GM12872 (cell line): ENCODE data around the gene KAZN.

Source experiments
- CTCF ChIP-seq: IDR thresholded peaks from 3 replicates; pipeline ENCODE4 v1.5.1; 2011; ENCODE audit warnings: low read depth, mild to moderate bottlenecking, low read length, moderate library complexity; ENCODE audit not compliant: insufficient read depth

Gene KAZN

GRCh38 chr1:14761291-14762153 is 163.0 kb downstream of the KAZN start:
- no peak for TF ChIP-seq CTCF

GRCh38 chr1:14763977-14764376 is 165.5 kb downstream of the KAZN start:
- no peak for TF ChIP-seq CTCF

GRCh38 chr1:14765773-14766172 is 167.3 kb downstream of the KAZN start:
- no peak for TF ChIP-seq CTCF

GRCh38 chr1:14767075-14767474 is 168.6 kb downstream of the KAZN start:
- TF ChIP-seq CTCF, result no peak

GRCh38 chr1:14768582-14769304 is 170.3 kb downstream of the KAZN start:
- TF ChIP-seq CTCF, result no peak

GRCh38 chr1:14769486-14770274 is 171.2 kb downstream of the KAZN start:
- peak; percentile 15; the same call in 1 of the 3 replicates for TF ChIP-seq CTCF
